Endothelial cell of umbilical vein (primary cell): ENCODE results near the gene TNPO3. TPM values are rescaled to one million over a fixed set of nuclear protein-coding genes. Genes with fewer than 3 reads are reported as not detected.

Source experiments
- BruUV-seq: library from RNA; stranded (reverse); fragments of 400-500 nt; replicated peaks from 2 replicates; lab custom pipeline; 2021; lab: Mats Ljungman, UMichigan
- CTCF ChIA-PET: fragments of 300-600, 350-600 bp; sonication (Branson Sonifier 250); formaldehyde crosslinking; loops from one replicate; lab custom pipeline; 2021; ENCODE audit warnings: antibody characterized with exemption, inconsistent platforms; lab: Charles Lee
- POLR2A ChIA-PET: fragments of 300-600, 350-600 bp; sonication (Branson Sonifier 250); formaldehyde crosslinking; loops from one replicate; lab custom pipeline; 2021; ENCODE audit warnings: antibody characterized with exemption, inconsistent platforms; lab: Charles Lee
- DNase-seq: peaks from one replicate; pipeline ENCODE4 v3.0.0-alpha.2; 2011; ENCODE audit warnings: low read depth, low spot score
- FAIRE-seq: peaks from 2 replicates; lab custom pipeline; 2011; peaks lifted over from hg19 to GRCh38; lab: Jason Lieb, UNC
- H2AFZ ChIP-seq: 2 replicates; pipeline ENCODE4 v1.6.0; 2012; ENCODE audit warnings: low read depth, low read length, control low read depth, inconsistent platforms
- H3K27ac ChIP-seq: 2 replicates; pipeline ENCODE4 v1.5.1; 2011; ENCODE audit warnings: low read depth, mild to moderate bottlenecking, control low read depth, low read length, moderate library complexity; ENCODE audit not compliant: insufficient read depth
- H3K27me3 ChIP-seq, 2 experiments: 2 replicates each; pipeline versions ENCODE4 v1.6.0 to v1.6.1; 2011; ENCODE audit warnings: low read length in 2 of 2, mixed read lengths in 1 of 2; ENCODE audit not compliant: control insufficient read depth in 2 of 2, insufficient read depth in 2 of 2
- H3K36me3 ChIP-seq, 2 experiments: 2 replicates in 1 of 2; 3 replicates in 1 of 2; pipeline ENCODE4 v1.5.1; 2011; ENCODE audit warnings: low read length in 2 of 2, mild to moderate bottlenecking in 1 of 2, moderate library complexity in 1 of 2; ENCODE audit not compliant: control insufficient read depth in 2 of 2, insufficient read depth in 2 of 2; ENCODE audit errors: extremely low read depth in 1 of 2
- H3K4me1 ChIP-seq: 3 replicates; pipeline ENCODE4 v1.5.1; 2011; ENCODE audit warnings: mild to moderate bottlenecking, low read length; ENCODE audit not compliant: control insufficient read depth, insufficient read depth; ENCODE audit errors: extremely low read depth
- H3K4me2 ChIP-seq: 2 replicates; pipeline ENCODE4 v1.6.1; 2011; ENCODE audit warnings: low read length, control low read depth, mixed read lengths; ENCODE audit not compliant: insufficient read depth
- H3K4me3 ChIP-seq, 3 experiments: fragments of 200-600 bp in 1 of 3; sonication (generic), shearing (Covaris generic) in 1 of 3; replicated peaks in 1 of 3; 2 replicates each; pipeline ENCODE4 v1.5.1; 2011 to 2016; ENCODE audit warnings: control low read depth in 3 of 3, low read length in 3 of 3, mild to moderate bottlenecking in 2 of 3, inconsistent platforms in 1 of 3, low read depth in 1 of 3, moderate library complexity in 1 of 3; ENCODE audit not compliant: insufficient read depth in 1 of 3
- H3K79me2 ChIP-seq: 2 replicates; pipeline ENCODE4 v1.6.0; 2012; ENCODE audit warnings: low read length, inconsistent platforms; ENCODE audit not compliant: control insufficient read depth, insufficient read depth
- H3K9ac ChIP-seq: replicated peaks from 2 replicates; pipeline ENCODE3; 2011; ENCODE audit warnings: low read length, control low read depth; ENCODE audit not compliant: insufficient read depth; ENCODE audit errors: extremely low read depth
- H3K9me1 ChIP-seq: replicated peaks from 3 replicates; pipeline ENCODE4 v1.6.0; 2011; ENCODE audit warnings: mild to moderate bottlenecking, low read length; ENCODE audit not compliant: control insufficient read depth, insufficient read depth; ENCODE audit errors: extremely low read depth
- H3K9me3 ChIP-seq: replicated peaks from 2 replicates; pipeline ENCODE4 v1.5.1; 2012; ENCODE audit warnings: low read length, inconsistent platforms; ENCODE audit not compliant: control insufficient read depth, insufficient read depth
- H4K20me1 ChIP-seq: replicated peaks from 2 replicates; pipeline ENCODE3; 2011; ENCODE audit warnings: mild to moderate bottlenecking, low read length; ENCODE audit not compliant: control insufficient read depth, insufficient read depth; ENCODE audit errors: extremely low read depth
- FOS ChIP-seq: IDR thresholded peaks from 2 replicates; pipeline ENCODE4 v1.6.1; 2011; ENCODE audit warnings: mild to moderate bottlenecking, low read length, moderate library complexity, borderline replicate concordance; ENCODE audit not compliant: insufficient read depth
- JUN ChIP-seq: IDR thresholded peaks from 2 replicates; pipeline ENCODE4 v1.6.1; 2011; ENCODE audit warnings: borderline replicate concordance, low read depth; ENCODE audit not compliant: insufficient read length, insufficient read depth
- MAX ChIP-seq: IDR thresholded peaks from 2 replicates; pipeline ENCODE4 v1.6.1; 2011; ENCODE audit not compliant: insufficient read depth, insufficient read length
- MYC ChIP-seq: IDR thresholded peaks from one replicate; pipeline ENCODE4 v1.6.1; 2011; ENCODE audit warnings: mild to moderate bottlenecking, low read depth, low read length
- POLR2A ChIP-seq: IDR thresholded peaks from 2 replicates; pipeline ENCODE4 v1.6.1; 2012; ENCODE audit warnings: low read depth, mild to moderate bottlenecking, control low read depth, low read length
- POLR2AphosphoS5 ChIP-seq: IDR thresholded peaks from 2 replicates; pipeline ENCODE4 v1.6.1; 2012; ENCODE audit warnings: low read depth, mild to moderate bottlenecking, control low read depth, low read length, moderate library complexity; ENCODE audit not compliant: insufficient read depth
- dilution Hi-C: fragments of 300-500 bp; cut with MboI; formaldehyde crosslinking; loops from one replicate; pipeline ENCODE4 v1.15.0; 2019; ENCODE audit warnings: low sequenced_read_pairs; ENCODE audit not compliant: extremely low pct_ligation_motif_present
- intact Hi-C: fragments of 100-400 bp; cut with micrococcal nuclease; formaldehyde crosslinking; loops from one replicate; pipeline ENCODE4 v1.10.0; 2022
- polyA plus RNA-seq, 4 experiments: library from polyadenylated mRNA; depleted of rRNA in 3 of 4; stranded (reverse) in 3 of 4; unstranded in 1 of 4; fragments of >200 nt; gene quantifications; 2 replicates each; pipeline versions ENCODE4 v1.2.1 to v1.2.3, GENCODE V29; 2011 to 2012; ENCODE audit warnings: missing spikeins in 1 of 4
- total RNA-seq: library from RNA; stranded (reverse); gene quantifications from 2 replicates; pipeline ENCODE4 v1.2.3, GENCODE V29; 2021
- TF ChIP-seq, protein P1 (sequence below), 2 donors: IDR thresholded peaks; 1 replicate in 1 of 2; 2 replicates in 1 of 2; pipeline ENCODE4 v1.5.1; 2011; ENCODE audit warnings: low read length in 2 of 2, mild to moderate bottlenecking in 2 of 2, moderate library complexity in 2 of 2, control low read depth in 1 of 2, inconsistent platforms in 1 of 2, low read depth in 1 of 2; ENCODE audit not compliant: insufficient read depth in 1 of 2; ENCODE audit errors: extremely low read depth in 1 of 2

The TNPO3 gene
- total and polyA plus RNA-seq, 2 donors (not counting 3 experiments of a cell fraction or from before 2014, with no cell fraction given) = 29.0 to 46.9 TPM

- TF ChIP-seq POLR2AphosphoS5 (no peak), FOS (no peak), MAX (no peak), JUN (no peak), MYC (no peak), POLR2A (no peak)
- TF ChIP-seq, protein P1, sequence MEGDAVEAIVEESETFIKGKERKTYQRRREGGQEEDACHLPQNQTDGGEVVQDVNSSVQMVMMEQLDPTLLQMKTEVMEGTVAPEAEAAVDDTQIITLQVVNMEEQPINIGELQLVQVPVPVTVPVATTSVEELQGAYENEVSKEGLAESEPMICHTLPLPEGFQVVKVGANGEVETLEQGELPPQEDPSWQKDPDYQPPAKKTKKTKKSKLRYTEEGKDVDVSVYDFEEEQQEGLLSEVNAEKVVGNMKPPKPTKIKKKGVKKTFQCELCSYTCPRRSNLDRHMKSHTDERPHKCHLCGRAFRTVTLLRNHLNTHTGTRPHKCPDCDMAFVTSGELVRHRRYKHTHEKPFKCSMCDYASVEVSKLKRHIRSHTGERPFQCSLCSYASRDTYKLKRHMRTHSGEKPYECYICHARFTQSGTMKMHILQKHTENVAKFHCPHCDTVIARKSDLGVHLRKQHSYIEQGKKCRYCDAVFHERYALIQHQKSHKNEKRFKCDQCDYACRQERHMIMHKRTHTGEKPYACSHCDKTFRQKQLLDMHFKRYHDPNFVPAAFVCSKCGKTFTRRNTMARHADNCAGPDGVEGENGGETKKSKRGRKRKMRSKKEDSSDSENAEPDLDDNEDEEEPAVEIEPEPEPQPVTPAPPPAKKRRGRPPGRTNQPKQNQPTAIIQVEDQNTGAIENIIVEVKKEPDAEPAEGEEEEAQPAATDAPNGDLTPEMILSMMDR (IDR thresholded peaks at IDR 0.05; ENCODE audit: extremely low read depth in 1 of 2, insufficient read depth in 1 of 2, low read depth in 1 of 2, low read length in 2 of 2) = no peak
- no peak overlapping the region for H2AFZ ChIP-seq
- no peaks in the 10 kb centered on the region for H4K20me1 ChIP-seq
- H3K4me1 ChIP-seq = no peaks in the 10 kb centered on the region
- no TSS peak for BruUV-seq
- no peak overlapping the region for H3K9ac ChIP-seq
- intact Hi-C loops (no loop called here), dilution Hi-C loops (no loop called here)
- H3K79me2 ChIP-seq = peaks cover 21% of the 10 kb centered on the region
- no peak overlapping the region for H3K27ac ChIP-seq
- no peak overlapping the region for H3K4me2 ChIP-seq
- H3K4me3 ChIP-seq = no peak overlapping the region
- peaks cover 0 to 5% of the 10 kb centered on the region in 2 experiments for H3K36me3 ChIP-seq
- DNase-seq = no peak
- no peaks in the 10 kb centered on the region for H3K27me3 ChIP-seq
- FAIRE-seq = no peak
- no peaks in the 10 kb centered on the region for H3K9me3 ChIP-seq
- POLR2A ChIA-PET = no interaction called here
- CTCF ChIA-PET = interaction anchor here (1.3 kb wide), 1 partner anchor 77 kb away, joined by 6 read pairs; no protein-coding TSS in a partner anchor
- no peaks in the 10 kb centered on the region for H3K9me1 ChIP-seq
These were observed 40.3 kb downstream of the TNPO3 start for GRCh38 chr7:129014501-129015101.
